ENCODE measurements around the gene NDC1.

NDC1 gene

GRCh38 chr1:53732409-53732808 is 105.7 kb downstream of the NDC1 start:
- no peak for TF ChIP-seq CTCF (IDR thresholded peaks at IDR 0.05)
- TF ChIP-seq ZFX (IDR thresholded peaks at IDR 0.05; ENCODE audit: borderline replicate concordance): no peak
- no peak overlapping the region for H3K27ac ChIP-seq

GRCh38 chr1:53731779-53732305 is 106.3 kb downstream of the NDC1 start:
- no peak overlapping the region for H3K27ac ChIP-seq
- TF ChIP-seq ZFX (IDR thresholded peaks at IDR 0.05; ENCODE audit: borderline replicate concordance) (no peak), CTCF (IDR thresholded peaks at IDR 0.05) (no peak)

GRCh38 chr1:53731043-53731600 is 107.0 kb downstream of the NDC1 start:
- H3K27ac ChIP-seq: no peak overlapping the region
- no peak for TF ChIP-seq ZFX (IDR thresholded peaks at IDR 0.05; ENCODE audit: borderline replicate concordance)
- TF ChIP-seq CTCF (IDR thresholded peaks at IDR 0.05): no peak

- no peak overlapping the region for H3K27ac ChIP-seq
- TF ChIP-seq ZFX (IDR thresholded peaks at IDR 0.05; ENCODE audit: borderline replicate concordance) (no peak), CTCF (IDR thresholded peaks at IDR 0.05) (no peak)
Observed at GRCh38 chr1:53730224-53730865, 107.8 kb downstream of the NDC1 start.

- TF ChIP-seq CTCF (IDR thresholded peaks at IDR 0.05) (no peak), ZFX (IDR thresholded peaks at IDR 0.05; ENCODE audit: borderline replicate concordance) (no peak)
- H3K27ac ChIP-seq: no peak overlapping the region
Observed at GRCh38 chr1:53729456-53730223, 108.5 kb downstream of the NDC1 start.

- H3K27ac ChIP-seq: no peak overlapping the region
- TF ChIP-seq CTCF (IDR thresholded peaks at IDR 0.05) (no peak), ZFX (IDR thresholded peaks at IDR 0.05; ENCODE audit: borderline replicate concordance) (no peak)
Observed at GRCh38 chr1:53728702-53729455, 109.2 kb downstream of the NDC1 start.
